SK-N-SH treated with all-trans-retinoic acid at 6 μM for 48 hours (cell line): ENCODE data around the gene CNTNAP2.

ENCODE experiments used
- ATAC-seq: fragments of 200-7000 bp; cut with Tn5 transposase; 3 replicates; pipeline ENCODE4 v1.9.1; 2020; ENCODE audit warnings: mild to moderate bottlenecking, moderate library complexity
- ARNTL ChIP-seq: fragments of 450-650 bp; formaldehyde crosslinking; IDR thresholded peaks from 2 replicates; pipeline ENCODE4 v1.5.0; 2020; ENCODE audit warnings: low read depth, mild to moderate bottlenecking, moderate library complexity, borderline replicate concordance
- BACH2 ChIP-seq: fragments of 250-450 bp; sonication (Bioruptor Pico); IDR thresholded peaks from 2 replicates; pipeline ENCODE4 v1.9.0; 2021; ENCODE audit warnings: mild to moderate bottlenecking, borderline replicate concordance
- CREB5 ChIP-seq: fragments of 250-450 bp; sonication (Bioruptor Pico); IDR thresholded peaks from 2 replicates; pipeline ENCODE4 v1.5.1; 2020; ENCODE audit warnings: low read depth, mild to moderate bottlenecking, moderate library complexity
- CSDC2 ChIP-seq: fragments of 250-450 bp; sonication (Bioruptor Pico); IDR thresholded peaks from 2 replicates; pipeline ENCODE4 v1.5.0; 2020; ENCODE audit warnings: mild to moderate bottlenecking, moderate library complexity
- CSRNP3 ChIP-seq: fragments of 250-450 bp; sonication (Bioruptor Pico); IDR thresholded peaks from 2 replicates; pipeline ENCODE4 v1.5.1; 2021; ENCODE audit warnings: mild to moderate bottlenecking, moderate library complexity
- GLIS3 ChIP-seq: fragments of 250-450 bp; sonication (Bioruptor Pico); IDR thresholded peaks from 2 replicates; pipeline ENCODE4 v1.5.0; 2020; ENCODE audit warnings: mild to moderate bottlenecking, moderate library complexity
- ISL1 ChIP-seq: fragments of 250-450 bp; sonication (Bioruptor Pico); IDR thresholded peaks from 2 replicates; pipeline ENCODE4 v2.1.2; 2022; ENCODE audit warnings: mild to moderate bottlenecking, moderate library complexity
- OSR1 ChIP-seq: fragments of 250-450 bp; sonication (Bioruptor Pico); IDR thresholded peaks from 2 replicates; pipeline ENCODE4 v1.8.0; 2022; ENCODE audit warnings: moderate library complexity, mild to moderate bottlenecking, inconsistent platforms
- PATZ1 ChIP-seq: fragments of 250-450 bp; sonication (Bioruptor Pico); IDR thresholded peaks from 2 replicates; pipeline ENCODE4 v1.8.0; 2020; ENCODE audit warnings: mild to moderate bottlenecking, moderate library complexity, borderline replicate concordance
- POU6F1 ChIP-seq: fragments of 250-450 bp; sonication (Bioruptor Pico); IDR thresholded peaks from 2 replicates; pipeline ENCODE4 v1.8.0; 2021; ENCODE audit warnings: low read depth, mild to moderate bottlenecking, moderate library complexity, borderline replicate concordance
- PPARA ChIP-seq: fragments of 250-450 bp; sonication (Bioruptor Pico); IDR thresholded peaks from 2 replicates; pipeline ENCODE4 v1.5.0; 2020; ENCODE audit warnings: mild to moderate bottlenecking, borderline replicate concordance
- RARB ChIP-seq: fragments of 250-450 bp; sonication (Bioruptor Pico); IDR thresholded peaks from 2 replicates; pipeline ENCODE4 v1.8.0; 2021; ENCODE audit warnings: mild to moderate bottlenecking, moderate library complexity
- SNAI2 ChIP-seq: fragments of 250-450 bp; sonication (Bioruptor Pico); IDR thresholded peaks from 2 replicates; pipeline ENCODE4 v1.5.0; 2020; ENCODE audit warnings: mild to moderate bottlenecking, moderate library complexity
- TCF4 ChIP-seq: fragments of 250-450 bp; sonication (Bioruptor Pico); IDR thresholded peaks from 2 replicates; pipeline ENCODE4 v1.8.0; 2021; ENCODE audit warnings: mild to moderate bottlenecking, moderate library complexity, borderline replicate concordance
- TOX ChIP-seq: fragments of 250-450 bp; sonication (Bioruptor Pico); IDR thresholded peaks from 2 replicates; pipeline ENCODE4 v1.8.0; 2021; ENCODE audit warnings: mild to moderate bottlenecking, moderate library complexity, borderline replicate concordance
- ZC3H10 ChIP-seq: fragments of 250-450 bp; sonication (Bioruptor Pico); IDR thresholded peaks from 2 replicates; pipeline ENCODE4 v1.5.1; 2021; ENCODE audit warnings: mild to moderate bottlenecking, moderate library complexity
- ZFP3 ChIP-seq: fragments of 250-450 bp; sonication (Bioruptor Pico); IDR thresholded peaks from 2 replicates; pipeline ENCODE4 v1.5.0; 2020; ENCODE audit warnings: mild to moderate bottlenecking, moderate library complexity
- ZFP30 ChIP-seq: fragments of 450-650 bp; formaldehyde crosslinking; IDR thresholded peaks from 2 replicates; pipeline ENCODE4 v1.5.0; 2022; ENCODE audit warnings: mild to moderate bottlenecking, moderate library complexity
- ZNF565 ChIP-seq: fragments of 450-650 bp; formaldehyde crosslinking; conservative IDR thresholded peaks from 2 replicates; pipeline ENCODE4 v1.5.0; 2020; ENCODE audit warnings: low read depth, mild to moderate bottlenecking, moderate library complexity
- ZNF70 ChIP-seq: fragments of 450-650 bp; formaldehyde crosslinking; IDR thresholded peaks from 2 replicates; pipeline ENCODE4 v1.5.0; 2020; ENCODE audit warnings: mild to moderate bottlenecking, moderate library complexity
- ZNF8 ChIP-seq: fragments of 450-650 bp; formaldehyde crosslinking; IDR thresholded peaks from 2 replicates; pipeline ENCODE4 v1.5.0; 2020; ENCODE audit warnings: mild to moderate bottlenecking, moderate library complexity

CNTNAP2 gene

GRCh38 chr7:146414937-146415336 lies 298.3 kb downstream of the CNTNAP2 start:
- no peak for TF ChIP-seq TCF4 (CRISPR knock-in tag)
- TF ChIP-seq RARB (CRISPR knock-in tag), result no peak
- no peak for TF ChIP-seq ZNF565
- no peak for TF ChIP-seq ZNF70 (CRISPR knock-in tag)
- TF ChIP-seq CSRNP3 (CRISPR knock-in tag), result no peak
- no peak for TF ChIP-seq ZNF8
- TF ChIP-seq SNAI2 (CRISPR knock-in tag), result no peak
- no peak for TF ChIP-seq ARNTL (CRISPR knock-in tag)
- TF ChIP-seq CREB5, result no peak
- TF ChIP-seq ZFP30 (CRISPR knock-in tag), result no peak
- TF ChIP-seq ZFP3 (CRISPR knock-in tag), result no peak
- TF ChIP-seq TOX, result no peak
- no peak for TF ChIP-seq ZC3H10
- no peak for TF ChIP-seq ISL1 (CRISPR knock-in tag)
- ATAC-seq, result no peak

- ATAC-seq, result no peak
- TF ChIP-seq GLIS3 (CRISPR knock-in tag), result no peak
- TF ChIP-seq, all 23 proteins: peak for 0
Observed at GRCh38 chr7:146417176-146417575, 300.6 kb downstream of the CNTNAP2 start.

GRCh38 chr7:146423446-146423845 lies 306.8 kb downstream of the CNTNAP2 start:
- no peak for TF ChIP-seq ZNF70 (CRISPR knock-in tag)
- TF ChIP-seq ISL1 (CRISPR knock-in tag), result no peak
- TF ChIP-seq ZNF8, result no peak
- no peak for TF ChIP-seq CSRNP3 (CRISPR knock-in tag)
- TF ChIP-seq ZNF565, result no peak
- no peak for TF ChIP-seq CSDC2 (CRISPR knock-in tag)
- no peak for TF ChIP-seq TOX
- no peak for TF ChIP-seq PPARA (CRISPR knock-in tag)
- TF ChIP-seq GLIS3 (CRISPR knock-in tag), result no peak
- TF ChIP-seq TCF4 (CRISPR knock-in tag), result no peak
- no peak for TF ChIP-seq SNAI2 (CRISPR knock-in tag)
- TF ChIP-seq ZFP3 (CRISPR knock-in tag), result no peak
- ATAC-seq, result no peak

GRCh38 chr7:146424084-146424483 lies 307.5 kb downstream of the CNTNAP2 start:
- no peak for ATAC-seq
- TF ChIP-seq PPARA (CRISPR knock-in tag) (no peak), POU6F1 (CRISPR knock-in tag) (no peak), ZFP30 (CRISPR knock-in tag) (no peak), ZNF565 (no peak), ZNF70 (CRISPR knock-in tag) (no peak), BACH2 (no peak), OSR1 (CRISPR knock-in tag) (no peak), CSDC2 (CRISPR knock-in tag) (no peak), RARB (CRISPR knock-in tag) (no peak), ZNF8 (no peak), ISL1 (CRISPR knock-in tag) (no peak), TOX (no peak), PATZ1 (no peak), ZC3H10 (no peak), ZFP3 (CRISPR knock-in tag) (no peak), SNAI2 (CRISPR knock-in tag) (no peak), TCF4 (CRISPR knock-in tag) (no peak), CSRNP3 (CRISPR knock-in tag) (no peak), CREB5 (no peak), GLIS3 (CRISPR knock-in tag) (no peak)
